OCI-LY3 (cell line): ENCODE measurements around the gene AGAP1.

ENCODE experiments used
- CTCF ChIP-seq: fragments of 200-600, 300-600 bp; sonication (generic); IDR thresholded peaks from 2 replicates; pipeline ENCODE4 v1.5.1; 2014; ENCODE audit warnings: antibody characterized with exemption, low read length, low read depth
- EZH2phosphoT487 ChIP-seq: fragments of 200-600 bp; shearing (Covaris generic); IDR thresholded peaks from 2 replicates; pipeline ENCODE4 v1.6.1; 2018; ENCODE audit warnings: antibody characterized with exemption, mixed run types, low read depth

GRCh38 chr2:235990344-235990743 lies 496.5 kb downstream of the AGAP1 start:
- TF ChIP-seq CTCF (no peak), EZH2phosphoT487 (no peak)
